Endothelial cell of umbilical vein (primary cell): ENCODE results near the gene ZNF664. TPM values are rescaled to one million over a fixed set of nuclear protein-coding genes. Genes with fewer than 3 reads are reported as not detected.

Source experiments
- BruUV-seq: library from RNA; stranded (reverse); fragments of 400-500 nt; replicated peaks from 2 replicates; lab custom pipeline; 2021; lab: Mats Ljungman, UMichigan
- CTCF ChIA-PET: fragments of 300-600, 350-600 bp; sonication (Branson Sonifier 250); formaldehyde crosslinking; loops from one replicate; lab custom pipeline; 2021; ENCODE audit warnings: antibody characterized with exemption, inconsistent platforms; lab: Charles Lee
- POLR2A ChIA-PET: fragments of 300-600, 350-600 bp; sonication (Branson Sonifier 250); formaldehyde crosslinking; loops from one replicate; lab custom pipeline; 2021; ENCODE audit warnings: antibody characterized with exemption, inconsistent platforms; lab: Charles Lee
- DNase-seq: peaks from one replicate; pipeline ENCODE4 v3.0.0-alpha.2; 2011; ENCODE audit warnings: low read depth, low spot score
- FAIRE-seq: peaks from 2 replicates; lab custom pipeline; 2011; peaks lifted over from hg19 to GRCh38; lab: Jason Lieb, UNC
- H2AFZ ChIP-seq: 2 replicates; pipeline ENCODE4 v1.6.0; 2012; ENCODE audit warnings: low read depth, low read length, control low read depth, inconsistent platforms
- H3K27ac ChIP-seq: 2 replicates; pipeline ENCODE4 v1.5.1; 2011; ENCODE audit warnings: low read depth, mild to moderate bottlenecking, control low read depth, low read length, moderate library complexity; ENCODE audit not compliant: insufficient read depth
- H3K27me3 ChIP-seq, 2 experiments: 2 replicates each; pipeline versions ENCODE4 v1.6.0 to v1.6.1; 2011; ENCODE audit warnings: low read length in 2 of 2, mixed read lengths in 1 of 2; ENCODE audit not compliant: control insufficient read depth in 2 of 2, insufficient read depth in 2 of 2
- H3K36me3 ChIP-seq, 2 experiments: 2 replicates in 1 of 2; 3 replicates in 1 of 2; pipeline ENCODE4 v1.5.1; 2011; ENCODE audit warnings: low read length in 2 of 2, mild to moderate bottlenecking in 1 of 2, moderate library complexity in 1 of 2; ENCODE audit not compliant: control insufficient read depth in 2 of 2, insufficient read depth in 2 of 2; ENCODE audit errors: extremely low read depth in 1 of 2
- H3K4me1 ChIP-seq: 3 replicates; pipeline ENCODE4 v1.5.1; 2011; ENCODE audit warnings: mild to moderate bottlenecking, low read length; ENCODE audit not compliant: control insufficient read depth, insufficient read depth; ENCODE audit errors: extremely low read depth
- H3K4me2 ChIP-seq: 2 replicates; pipeline ENCODE4 v1.6.1; 2011; ENCODE audit warnings: low read length, control low read depth, mixed read lengths; ENCODE audit not compliant: insufficient read depth
- H3K4me3 ChIP-seq, 3 experiments: fragments of 200-600 bp in 1 of 3; sonication (generic), shearing (Covaris generic) in 1 of 3; replicated peaks in 1 of 3; 2 replicates each; pipeline ENCODE4 v1.5.1; 2011 to 2016; ENCODE audit warnings: control low read depth in 3 of 3, low read length in 3 of 3, mild to moderate bottlenecking in 2 of 3, inconsistent platforms in 1 of 3, low read depth in 1 of 3, moderate library complexity in 1 of 3; ENCODE audit not compliant: insufficient read depth in 1 of 3
- H3K79me2 ChIP-seq: 2 replicates; pipeline ENCODE4 v1.6.0; 2012; ENCODE audit warnings: low read length, inconsistent platforms; ENCODE audit not compliant: control insufficient read depth, insufficient read depth
- H3K9ac ChIP-seq: replicated peaks from 2 replicates; pipeline ENCODE3; 2011; ENCODE audit warnings: low read length, control low read depth; ENCODE audit not compliant: insufficient read depth; ENCODE audit errors: extremely low read depth
- H3K9me1 ChIP-seq: replicated peaks from 3 replicates; pipeline ENCODE4 v1.6.0; 2011; ENCODE audit warnings: mild to moderate bottlenecking, low read length; ENCODE audit not compliant: control insufficient read depth, insufficient read depth; ENCODE audit errors: extremely low read depth
- H3K9me3 ChIP-seq: replicated peaks from 2 replicates; pipeline ENCODE4 v1.5.1; 2012; ENCODE audit warnings: low read length, inconsistent platforms; ENCODE audit not compliant: control insufficient read depth, insufficient read depth
- H4K20me1 ChIP-seq: replicated peaks from 2 replicates; pipeline ENCODE3; 2011; ENCODE audit warnings: mild to moderate bottlenecking, low read length; ENCODE audit not compliant: control insufficient read depth, insufficient read depth; ENCODE audit errors: extremely low read depth
- CTCF ChIP-seq, 2 donors: IDR thresholded peaks; 1 replicate in 1 of 2; 2 replicates in 1 of 2; pipeline ENCODE4 v1.5.1; 2011; ENCODE audit warnings: low read length in 2 of 2, mild to moderate bottlenecking in 2 of 2, moderate library complexity in 2 of 2, control low read depth in 1 of 2, inconsistent platforms in 1 of 2, low read depth in 1 of 2; ENCODE audit not compliant: insufficient read depth in 1 of 2; ENCODE audit errors: extremely low read depth in 1 of 2
- EZH2 ChIP-seq: IDR thresholded peaks from 2 replicates; pipeline ENCODE4 v1.6.1; 2012; ENCODE audit warnings: borderline replicate concordance, low read depth, mild to moderate bottlenecking, moderate library complexity, low read length, inconsistent platforms; ENCODE audit not compliant: severe bottlenecking
- FOS ChIP-seq: IDR thresholded peaks from 2 replicates; pipeline ENCODE4 v1.6.1; 2011; ENCODE audit warnings: mild to moderate bottlenecking, low read length, moderate library complexity, borderline replicate concordance; ENCODE audit not compliant: insufficient read depth
- GATA2 ChIP-seq: IDR thresholded peaks from 2 replicates; pipeline ENCODE4 v1.7.0; 2011; ENCODE audit warnings: low read depth, mild to moderate bottlenecking, moderate library complexity, mixed read lengths, low read length; ENCODE audit not compliant: insufficient read length, insufficient read depth
- JUN ChIP-seq: IDR thresholded peaks from 2 replicates; pipeline ENCODE4 v1.6.1; 2011; ENCODE audit warnings: borderline replicate concordance, low read depth; ENCODE audit not compliant: insufficient read length, insufficient read depth
- MAX ChIP-seq: IDR thresholded peaks from 2 replicates; pipeline ENCODE4 v1.6.1; 2011; ENCODE audit not compliant: insufficient read depth, insufficient read length
- MYC ChIP-seq: IDR thresholded peaks from one replicate; pipeline ENCODE4 v1.6.1; 2011; ENCODE audit warnings: mild to moderate bottlenecking, low read depth, low read length
- POLR2A ChIP-seq: IDR thresholded peaks from 2 replicates; pipeline ENCODE4 v1.6.1; 2012; ENCODE audit warnings: low read depth, mild to moderate bottlenecking, control low read depth, low read length
- POLR2AphosphoS5 ChIP-seq: IDR thresholded peaks from 2 replicates; pipeline ENCODE4 v1.6.1; 2012; ENCODE audit warnings: low read depth, mild to moderate bottlenecking, control low read depth, low read length, moderate library complexity; ENCODE audit not compliant: insufficient read depth
- dilution Hi-C: fragments of 300-500 bp; cut with MboI; formaldehyde crosslinking; loops from one replicate; pipeline ENCODE4 v1.15.0; 2019; ENCODE audit warnings: low sequenced_read_pairs; ENCODE audit not compliant: extremely low pct_ligation_motif_present
- intact Hi-C: fragments of 100-400 bp; cut with micrococcal nuclease; formaldehyde crosslinking; loops from one replicate; pipeline ENCODE4 v1.10.0; 2022
- polyA plus RNA-seq, 4 experiments: library from polyadenylated mRNA; depleted of rRNA in 3 of 4; stranded (reverse) in 3 of 4; unstranded in 1 of 4; fragments of >200 nt; gene quantifications; 2 replicates each; pipeline versions ENCODE4 v1.2.1 to v1.2.3, GENCODE V29; 2011 to 2012; ENCODE audit warnings: missing spikeins in 1 of 4
- total RNA-seq: library from RNA; stranded (reverse); gene quantifications from 2 replicates; pipeline ENCODE4 v1.2.3, GENCODE V29; 2021

ZNF664 gene
- total and polyA plus RNA-seq, 2 donors (not counting 3 experiments of a cell fraction or from before 2014, with no cell fraction given) = 29.8 to 71.3 TPM

GRCh38 chr12:123986374-123986965 is 13.5 kb downstream of the ZNF664 start:
- H3K4me3 ChIP-seq = no peak overlapping the region
- H3K4me1 ChIP-seq = peaks cover 12% of the 10 kb centered on the region
- peaks cover 9 to 20% of the 10 kb centered on the region in 2 experiments for H3K36me3 ChIP-seq
- no peaks in the 10 kb centered on the region for H3K9me1 ChIP-seq
- ChIA-PET CTCF (interaction anchor here (1.3 to 6.3 kb wide), 3 partner anchors 10 to 91 kb away, joined by 3 to 106 read pairs (median 10); no protein-coding TSS in a partner anchor), POLR2A (no interaction called here)
- no peaks in the 10 kb centered on the region for H3K27me3 ChIP-seq
- no peak overlapping the region for H2AFZ ChIP-seq
- dilution Hi-C loops (no loop called here), intact Hi-C loops (no loop called here)
- no peak overlapping the region for H3K27ac ChIP-seq
- H3K9ac ChIP-seq = no peak overlapping the region
- peaks cover 20% of the 10 kb centered on the region for H3K79me2 ChIP-seq
- peaks cover 3% of the 10 kb centered on the region for H4K20me1 ChIP-seq
- H3K9me3 ChIP-seq = no peaks in the 10 kb centered on the region
- TF ChIP-seq EZH2 (no peak), CTCF (IDR thresholded peaks at IDR 0.05; ENCODE audit: extremely low read depth in 1 of 2, insufficient read depth in 1 of 2, low read depth in 1 of 2, low read length in 2 of 2) (no peak), MYC (no peak), JUN (no peak), FOS (no peak)
- FAIRE-seq (no peak), DNase-seq (no peak)
- BruUV-seq = no TSS peak
- H3K4me2 ChIP-seq = no peak overlapping the region

- H3K4me3 ChIP-seq = no peak overlapping the region
- H3K9me3 ChIP-seq = no peaks in the 10 kb centered on the region
- intact Hi-C loops (no loop called here), dilution Hi-C loops (no loop called here)
- FAIRE-seq (no peak), DNase-seq (no peak)
- ChIA-PET POLR2A (no interaction called here), CTCF (interaction anchor here (1.3 to 6.3 kb wide), 4 partner anchors 9 to 91 kb away, joined by 3 to 106 read pairs (median 8); no protein-coding TSS in a partner anchor)
- H3K27ac ChIP-seq = no peak overlapping the region
- TF ChIP-seq POLR2AphosphoS5 = no peak
- TF ChIP-seq MAX = no peak
- TF ChIP-seq FOS = no peak
- TF ChIP-seq POLR2A = no peak
- TF ChIP-seq GATA2 = no peak
- no peaks in the 10 kb centered on the region for H3K9me1 ChIP-seq
- H3K4me1 ChIP-seq = peaks cover 12% of the 10 kb centered on the region
- H4K20me1 ChIP-seq = peaks cover 3% of the 10 kb centered on the region
- no TSS peak for BruUV-seq
- H3K36me3 ChIP-seq = peaks cover 11 to 19% of the 10 kb centered on the region in 2 experiments
- no peaks in the 10 kb centered on the region for H3K27me3 ChIP-seq
- H3K9ac ChIP-seq = no peak overlapping the region
- no peak overlapping the region for H2AFZ ChIP-seq
- no peak overlapping the region for H3K4me2 ChIP-seq
- peaks cover 19% of the 10 kb centered on the region for H3K79me2 ChIP-seq
Observed at GRCh38 chr12:123987022-123987421, 14.0 kb downstream of the ZNF664 start.
